B cell (primary cell): ENCODE measurements around the gene NBEA. TPM values are rescaled to one million over a fixed set of nuclear protein-coding genes. Genes with fewer than 3 reads are reported as not detected.

ENCODE experiments used
- ATAC-seq: fragments of 200-7000 bp; cut with Tn5 transposase; one replicate; pipeline ENCODE4 v1.10.0; 2021; ENCODE audit warnings: low read depth, mild to moderate bottlenecking, moderate number of reproducible peaks, moderate library complexity
- CTCF ChIA-PET: fragments of 350-600 bp; sonication (Branson Sonifier 250); formaldehyde crosslinking; loops from one replicate; lab custom pipeline; 2021; ENCODE audit warnings: antibody characterized with exemption, inconsistent platforms; lab: Charles Lee
- POLR2A ChIA-PET: fragments of 350-600 bp; sonication (Branson Sonifier 250); formaldehyde crosslinking; loops from one replicate; lab custom pipeline; 2021; ENCODE audit warnings: antibody characterized with exemption; lab: Charles Lee
- DNase-seq: peaks from one replicate; pipeline ENCODE4 v3.0.0; 2013
- H2AFZ ChIP-seq: 2 replicates; pipeline ENCODE4 v1.6.1; 2012; ENCODE audit warnings: mild to moderate bottlenecking, low read depth, low read length; ENCODE audit not compliant: insufficient read depth, poor library complexity, severe bottlenecking
- H3K27ac ChIP-seq, 2 donors: 1 replicate in 1 of 2; 2 replicates in 1 of 2; pipeline ENCODE4 v1.5.1; 2012 to 2013; ENCODE audit warnings: low read length in 2 of 2, mild to moderate bottlenecking in 2 of 2, moderate library complexity in 1 of 2
- H3K27me3 ChIP-seq, 4 experiments: fragments of 200-600 bp in 1 of 4; sonication (generic) in 1 of 4; replicated peaks in 1 of 4; 1 replicate in 2 of 4; 2 replicates in 2 of 4; pipeline versions ENCODE4 v1.6.1 to v1.7.0; 2013 to 2016; ENCODE audit warnings: low read length in 3 of 4, mild to moderate bottlenecking in 2 of 4, mixed read lengths in 1 of 4, moderate library complexity in 1 of 4; ENCODE audit not compliant: insufficient read depth in 4 of 4, control insufficient read depth in 3 of 4; ENCODE audit errors: control extremely low read depth in 1 of 4
- H3K36me3 ChIP-seq, 2 experiments: replicated peaks in 1 of 2; 1 replicate in 1 of 2; 2 replicates in 1 of 2; pipeline versions ENCODE4 v1.6.1 to v1.7.1; 2013; ENCODE audit warnings: low read length in 1 of 2; ENCODE audit not compliant: insufficient read depth in 2 of 2, control insufficient read depth in 1 of 2; ENCODE audit errors: control extremely low read depth in 1 of 2, extremely low read depth in 1 of 2
- H3K4me1 ChIP-seq, 2 donors: fragments of 200-600 bp in 1 of 2; sonication (generic) in 1 of 2; 1 replicate in 1 of 2; 2 replicates in 1 of 2; pipeline versions ENCODE4 v1.5.1 to v1.6.1; 2013 to 2017; ENCODE audit warnings: low read length in 2 of 2; ENCODE audit not compliant: control insufficient read depth in 2 of 2, insufficient read depth in 2 of 2
- H3K4me2 ChIP-seq: replicated peaks from 2 replicates; pipeline ENCODE3; 2012; ENCODE audit warnings: mild to moderate bottlenecking, low read depth, low read length; ENCODE audit not compliant: poor library complexity, severe bottlenecking
- H3K4me3 ChIP-seq, 5 experiments: fragments of 200-600 bp in 1 of 5; sonication (generic) in 1 of 5; 1 replicate in 3 of 5; 2 replicates in 2 of 5; pipeline versions ENCODE4 v1.5.1 to v1.7.0; 2011 to 2016; ENCODE audit warnings: low read length in 4 of 5, mild to moderate bottlenecking in 4 of 5, low read depth in 2 of 5, control low read depth in 1 of 5, moderate library complexity in 1 of 5; ENCODE audit not compliant: insufficient read depth in 1 of 5; ENCODE audit errors: control extremely low read depth in 1 of 5, extremely low read depth in 1 of 5
- H3K79me2 ChIP-seq: fragments of 200-600 bp; sonication (generic); one replicate; pipeline ENCODE4 v1.6.0; 2016; ENCODE audit warnings: low read length; ENCODE audit not compliant: control insufficient read depth, insufficient read depth
- H3K9ac ChIP-seq: fragments of 200-600 bp; sonication (generic); 2 replicates; pipeline ENCODE4 v1.6.1; 2017; ENCODE audit warnings: mild to moderate bottlenecking, low read length, moderate library complexity
- H3K9me3 ChIP-seq, 3 donors: one replicate each; pipeline versions ENCODE4 v1.6.1 to v1.7.1; 2013; ENCODE audit warnings: low read length in 2 of 3; ENCODE audit not compliant: control insufficient read depth in 2 of 3, insufficient read depth in 1 of 3; ENCODE audit errors: control extremely low read depth in 1 of 3
- H4K20me1 ChIP-seq: 2 replicates; pipeline ENCODE4 v1.6.0; 2012; ENCODE audit warnings: mild to moderate bottlenecking, low read length; ENCODE audit not compliant: insufficient read depth, control insufficient read depth, poor library complexity, severe bottlenecking
- H3K27ac Mint-ChIP-seq: one replicate; pipeline ENCODE4 v1.8.0; 2021; ENCODE audit warnings: mixed read lengths
- H3K27me3 Mint-ChIP-seq: one replicate; pipeline ENCODE4 v1.8.0; 2021; ENCODE audit warnings: mixed read lengths
- H3K4me1 Mint-ChIP-seq: one replicate; pipeline ENCODE4 v1.8.0; 2021; ENCODE audit warnings: mixed read lengths
- H3K4me3 Mint-ChIP-seq: one replicate; pipeline ENCODE4 v1.8.0; 2021; ENCODE audit warnings: mixed read lengths
- H3K9me3 Mint-ChIP-seq: one replicate; pipeline ENCODE4 v1.8.0; 2022; ENCODE audit warnings: mixed read lengths; ENCODE audit not compliant: insufficient read depth
- CTCF ChIP-seq: fragments of 200-600 bp; IDR thresholded peaks from one replicate; pipeline ENCODE4 v1.8.0; 2022; ENCODE audit warnings: antibody characterized with exemption, mild to moderate bottlenecking
- EZH2 ChIP-seq: IDR thresholded peaks from 2 replicates; pipeline ENCODE4 v1.6.1; 2012; ENCODE audit warnings: borderline replicate concordance, low read depth, mild to moderate bottlenecking, moderate library complexity, low read length; ENCODE audit not compliant: insufficient read depth, poor library complexity, severe bottlenecking
- WGBS: methylation state at CpG from one replicate; pipeline ENCODE4 v1.1.5; 2013; ENCODE audit warnings: missing lambda C conversion rate; ENCODE audit not compliant: insufficient coverage; 5-methylcytosine and 5-hydroxymethylcytosine counted together
- intact Hi-C: fragments of 100-400 bp; cut with micrococcal nuclease; formaldehyde crosslinking; loops from one replicate; pipeline ENCODE4 v1.10.0; 2022
- polyA plus RNA-seq: library from polyadenylated mRNA; depleted of rRNA; stranded (reverse); fragments of >200 nt; gene quantifications from 2 replicates; pipeline ENCODE4 v1.2.3, GENCODE V29; 2012
- total RNA-seq, 2 donors: library from RNA; stranded (reverse); fragments of 120-200 nt in 1 of 2; gene quantifications; 1 replicate in 1 of 2; 2 replicates in 1 of 2; pipeline versions ENCODE4 v1.2.3 to v1.2.4, GENCODE V29; 2013 to 2022

NBEA gene
- total and polyA plus RNA-seq, 2 donors (not counting 1 experiment from before 2014, with no cell fraction given), result 1.5 to 10.7 TPM

DNA sequence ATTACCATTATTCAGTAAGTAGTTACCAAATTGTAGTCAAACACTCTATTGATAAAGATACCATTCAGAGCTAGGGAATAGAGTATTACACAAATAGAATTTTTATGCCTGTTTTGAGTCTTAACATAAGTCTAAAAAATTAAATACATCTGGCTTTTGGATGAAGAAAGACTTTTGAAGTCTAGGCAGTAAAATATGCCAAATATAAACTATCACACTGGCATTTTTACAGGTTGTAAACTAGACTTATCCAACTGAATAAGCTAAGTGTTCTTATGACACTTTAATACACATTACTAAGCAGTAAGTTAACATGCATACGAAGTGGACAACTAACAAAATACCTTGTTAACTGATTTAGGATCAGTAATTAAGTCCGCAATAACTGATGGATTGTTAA is 425.5 kb downstream of the NBEA start:
- H4K20me1 ChIP-seq, result no peaks in the 10 kb centered on the region
- H3K4me3 ChIP-seq, result no peak overlapping the region
- H3K4me2 ChIP-seq, result no peak overlapping the region
- H3K27me3 ChIP-seq, result no peaks in the 10 kb centered on the region
- peaks cover 0 to 11% (median 10%) of the 10 kb centered on the region in 3 donors for H3K9me3 ChIP-seq
- DNase-seq (no peak), ATAC-seq (no peak)
- Mint-ChIP-seq H3K4me1 (no peaks in the 10 kb centered on the region), H3K9me3 (peaks cover 11% of the 10 kb centered on the region), H3K4me3 (no peak overlapping the region), H3K27ac (no peak overlapping the region), H3K27me3 (no peaks in the 10 kb centered on the region)
- no peak overlapping the region for H3K27ac ChIP-seq
- no CpG with 5 or more reads among the region's 2 CpGs for WGBS
- TF ChIP-seq EZH2 (no peak), CTCF (no peak)
- CTCF ChIA-PET, result no interaction called here
- H3K36me3 ChIP-seq, result no peaks in the 10 kb centered on the region
- H2AFZ ChIP-seq, result no peak overlapping the region
- POLR2A ChIA-PET, result no interaction called here
- intact Hi-C loops, result no loop called here
- no peaks in the 10 kb centered on the region for H3K79me2 ChIP-seq
- no peak overlapping the region for H3K9ac ChIP-seq
- no peaks in the 10 kb centered on the region for H3K4me1 ChIP-seq

DNA sequence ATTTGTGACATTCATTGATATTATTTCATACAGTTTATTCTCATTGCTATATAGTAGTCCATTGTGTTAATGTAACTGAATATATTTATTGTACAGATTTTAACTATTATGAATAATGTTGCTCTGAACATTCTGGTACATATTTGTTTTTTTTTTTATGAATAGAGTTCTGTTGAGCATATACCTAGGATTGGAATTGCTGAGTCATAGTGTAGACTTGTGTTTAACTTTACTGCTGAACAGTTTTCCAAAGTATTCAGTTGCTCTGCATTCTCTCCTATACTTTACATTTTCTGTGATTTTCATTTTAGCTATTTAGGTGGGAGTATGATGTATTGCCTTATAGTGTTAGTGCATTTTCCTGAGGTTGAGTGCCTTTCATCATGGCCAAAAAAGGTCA is 436.9 kb downstream of the NBEA start:
- Mint-ChIP-seq H3K9me3 (no peaks in the 10 kb centered on the region), H3K27me3 (no peaks in the 10 kb centered on the region), H3K27ac (no peak overlapping the region), H3K4me3 (no peak overlapping the region), H3K4me1 (no peaks in the 10 kb centered on the region)
- no peak overlapping the region for H3K4me3 ChIP-seq
- intact Hi-C loops, result no loop called here
- no peaks in the 10 kb centered on the region for H4K20me1 ChIP-seq
- no peak for DNase-seq
- peaks cover 0 to 1% (median 0%) of the 10 kb centered on the region in 3 donors for H3K9me3 ChIP-seq
- H3K27me3 ChIP-seq, result no peaks in the 10 kb centered on the region
- H2AFZ ChIP-seq, result no peak overlapping the region
- H3K36me3 ChIP-seq, result no peaks in the 10 kb centered on the region
- TF ChIP-seq EZH2, result no peak
- TF ChIP-seq CTCF, result no peak
- ChIA-PET POLR2A (no interaction called here), CTCF (no interaction called here)
- H3K4me1 ChIP-seq, result no peaks in the 10 kb centered on the region
- no peak for ATAC-seq
- no peak overlapping the region for H3K27ac ChIP-seq
- no peak overlapping the region for H3K4me2 ChIP-seq
- no peaks in the 10 kb centered on the region for H3K79me2 ChIP-seq
- no peak overlapping the region for H3K9ac ChIP-seq
